ENCODE data around the gene SYNE1. TPM values are rescaled to one million over a fixed set of nuclear protein-coding genes. Genes with fewer than 3 reads are reported as not detected.

Gene SYNE1
- total and polyA plus RNA-seq, 2 of the 8 experiments (the other 6 are each of a cell fraction or from before 2014, with no cell fraction given), result 2.8 to 5.5 TPM

GRCh38 chr6:152122434-152122833 is 514.7 kb downstream of the SYNE1 start:
- Histone ChIP-seq H4K5ac (ENCODE audit: insufficient read length, low read depth, low read length) (no peak overlapping the region), H3K27me3 (replicated peaks in 1 of 4; ENCODE audit: control insufficient read depth in 3 of 4, extremely low read depth in 1 of 4, insufficient read depth in 3 of 4, low read length in 3 of 4) (no peaks in the 10 kb centered on the region), H3K23me2 (ENCODE audit: low read depth, low read length) (no peaks in the 10 kb centered on the region), H4K91ac (replicated peaks; ENCODE audit: insufficient read length, low read length) (no peak overlapping the region), H3K36me3 (ENCODE audit: control insufficient read depth in 2 of 4, insufficient read depth in 4 of 4, low read length in 3 of 4) (no peaks in the 10 kb centered on the region), H2AFZ (ENCODE audit: low read length) (no peak overlapping the region), H3K4me1 (replicated peaks in 1 of 4; ENCODE audit: control insufficient read depth in 3 of 4, insufficient read depth in 4 of 4, low read length in 3 of 4) (no peaks in the 10 kb centered on the region), H3K4ac (replicated peaks; ENCODE audit: insufficient read length, low read depth, low read length) (no peak overlapping the region), H2BK15ac (ENCODE audit: low read length) (no peak overlapping the region), H2BK12ac (ENCODE audit: low read depth, low read length) (no peak overlapping the region), H2BK120ac (replicated peaks; ENCODE audit: low read depth, low read length) (no peak overlapping the region), H2AK5ac (ENCODE audit: low read depth, low read length) (no peak overlapping the region), H3K4me3 (ENCODE audit: extremely low read depth in 1 of 4, insufficient read depth in 2 of 4, low read depth in 3 of 4, low read length in 4 of 4) (no peak overlapping the region), H2BK5ac (ENCODE audit: low read depth, low read length) (no peak overlapping the region), H3K56ac (replicated peaks; ENCODE audit: insufficient read length, low read depth, low read length) (no peak overlapping the region), H3K27ac (ENCODE audit: low read depth, low read length) (no peak overlapping the region), H3K9ac (replicated peaks in 1 of 4; ENCODE audit: extremely low read depth in 1 of 4, low read depth in 3 of 4, low read length in 3 of 4) (no peak overlapping the region), H3K9me3 (ENCODE audit: insufficient read depth in 2 of 2, low read depth in 1 of 2, low read length in 1 of 2) (no peaks in the 10 kb centered on the region), H3K23ac (ENCODE audit: insufficient read length) (no peak overlapping the region), H3K4me2 (ENCODE audit: insufficient read depth in 1 of 2, low read depth in 2 of 2, low read length in 2 of 2) (no peak overlapping the region), H3K79me1 (ENCODE audit: low read depth, low read length) (no peaks in the 10 kb centered on the region), H4K8ac (ENCODE audit: extremely low read depth, insufficient read depth, low read length) (no peak overlapping the region), H3K18ac (ENCODE audit: extremely low read depth, low read length) (no peak overlapping the region), H2BK20ac (ENCODE audit: low read length) (no peak overlapping the region), H3K79me2 (ENCODE audit: control insufficient read depth in 1 of 2, insufficient read depth in 2 of 2, low read length in 2 of 2) (no peaks in the 10 kb centered on the region), H3K14ac (ENCODE audit: insufficient read length) (no peak overlapping the region), H4K20me1 (replicated peaks in 1 of 2; ENCODE audit: control insufficient read depth in 1 of 2, insufficient read depth in 2 of 2, low read length in 2 of 2) (no peaks in the 10 kb centered on the region)
- no peak for FAIRE-seq
- POLR2A ChIA-PET (ENCODE audit: partially characterized antibody), result no interaction called here
- CTCF ChIA-PET (ENCODE audit: partially characterized antibody), result interaction anchor here (0.9 to 4.5 kb wide), 6 partner anchors 12 to 382 kb away, joined by 3 to 29 read pairs (median 4); no protein-coding TSS in a partner anchor
- WGBS, 2 experiments (ENCODE audit: extremely low coverage in 1 of 2, insufficient coverage in 1 of 2, insufficient read length in 1 of 2, insufficient replicate concordance in 2 of 2, low coverage in 1 of 2, low lambda C conversion rate in 2 of 2, missing lambda C conversion rate in 1 of 2), result 92% methylated on average over 12 of the region's 12 CpGs; no CpG with 5 or more reads in 1 of the 2 experiments
- no peak for DNase-seq (ENCODE audit: low read depth in 1 of 2, low spot score in 2 of 2)
- TF ChIP-seq BCL11A (IDR thresholded peaks at IDR 0.05; ENCODE audit: low read depth in 2 of 2, low read length in 2 of 2), result no peak
- no peak for TF ChIP-seq MAX (IDR thresholded peaks at IDR 0.05)
- no peak for TF ChIP-seq NRF1 (IDR thresholded peaks at IDR 0.05; ENCODE audit: low read depth, low read length)
- no peak for TF ChIP-seq SRF (IDR thresholded peaks at IDR 0.05; ENCODE audit: low read depth, low read length)
- TF ChIP-seq TAF7 (optimal IDR thresholded peaks at IDR 0.05; ENCODE audit: borderline replicate concordance, low read depth, low read length), result no peak
- no peak for TF ChIP-seq RXRA (IDR thresholded peaks at IDR 0.05; ENCODE audit: insufficient read depth, low read depth, low read length)
- TF ChIP-seq SP1 (IDR thresholded peaks at IDR 0.05; ENCODE audit: low read depth, low read length), result no peak

Data from H1 (cell line).